ENCODE data around the gene ALKBH3. TPM values are rescaled to one million over a fixed set of nuclear protein-coding genes. Genes with fewer than 3 reads are reported as not detected.

ALKBH3 gene
- total RNA-seq, 1 donor from 2014 or later, result 27.3 TPM

DNA sequence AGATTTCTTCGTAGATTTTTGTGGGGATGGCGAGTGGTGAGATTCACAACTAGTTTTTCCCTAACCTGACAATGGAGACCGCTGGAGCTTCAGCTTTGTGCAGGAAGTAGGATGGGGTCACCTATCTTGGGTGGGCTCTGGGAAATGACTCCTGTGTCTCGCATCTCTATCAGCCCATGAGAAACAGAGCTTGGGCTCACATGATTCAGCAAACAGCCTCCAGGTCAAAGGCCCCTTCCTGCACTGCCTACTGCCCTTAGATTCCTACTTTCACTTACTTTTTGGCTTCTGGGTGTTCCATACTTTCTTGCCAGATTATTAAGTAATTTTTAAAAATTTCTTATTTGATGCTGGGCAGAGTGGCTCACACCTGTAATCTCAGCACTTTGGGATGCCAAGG, 88.1 kb downstream of the ALKBH3 start:
- H3K36me3 Mint-ChIP-seq (ENCODE audit: low read depth, unreplicated experiment), result no peaks in the 10 kb centered on the region
- no peak overlapping the region for H3K4me3 Mint-ChIP-seq (ENCODE audit: unreplicated experiment)
- H3K27ac Mint-ChIP-seq (ENCODE audit: unreplicated experiment), result no peak overlapping the region
- H3K9me3 Mint-ChIP-seq (ENCODE audit: unreplicated experiment), result no peaks in the 10 kb centered on the region
- no peaks in the 10 kb centered on the region for H3K27me3 Mint-ChIP-seq (ENCODE audit: unreplicated experiment)
- DNase-seq (ENCODE audit: low spot score), result no peak
- TF ChIP-seq, protein P1, sequence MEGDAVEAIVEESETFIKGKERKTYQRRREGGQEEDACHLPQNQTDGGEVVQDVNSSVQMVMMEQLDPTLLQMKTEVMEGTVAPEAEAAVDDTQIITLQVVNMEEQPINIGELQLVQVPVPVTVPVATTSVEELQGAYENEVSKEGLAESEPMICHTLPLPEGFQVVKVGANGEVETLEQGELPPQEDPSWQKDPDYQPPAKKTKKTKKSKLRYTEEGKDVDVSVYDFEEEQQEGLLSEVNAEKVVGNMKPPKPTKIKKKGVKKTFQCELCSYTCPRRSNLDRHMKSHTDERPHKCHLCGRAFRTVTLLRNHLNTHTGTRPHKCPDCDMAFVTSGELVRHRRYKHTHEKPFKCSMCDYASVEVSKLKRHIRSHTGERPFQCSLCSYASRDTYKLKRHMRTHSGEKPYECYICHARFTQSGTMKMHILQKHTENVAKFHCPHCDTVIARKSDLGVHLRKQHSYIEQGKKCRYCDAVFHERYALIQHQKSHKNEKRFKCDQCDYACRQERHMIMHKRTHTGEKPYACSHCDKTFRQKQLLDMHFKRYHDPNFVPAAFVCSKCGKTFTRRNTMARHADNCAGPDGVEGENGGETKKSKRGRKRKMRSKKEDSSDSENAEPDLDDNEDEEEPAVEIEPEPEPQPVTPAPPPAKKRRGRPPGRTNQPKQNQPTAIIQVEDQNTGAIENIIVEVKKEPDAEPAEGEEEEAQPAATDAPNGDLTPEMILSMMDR (IDR thresholded peaks at IDR 0.05; ENCODE audit: unreplicated experiment), result no peak
- no peaks in the 10 kb centered on the region for H3K4me1 Mint-ChIP-seq (ENCODE audit: unreplicated experiment)

DNA sequence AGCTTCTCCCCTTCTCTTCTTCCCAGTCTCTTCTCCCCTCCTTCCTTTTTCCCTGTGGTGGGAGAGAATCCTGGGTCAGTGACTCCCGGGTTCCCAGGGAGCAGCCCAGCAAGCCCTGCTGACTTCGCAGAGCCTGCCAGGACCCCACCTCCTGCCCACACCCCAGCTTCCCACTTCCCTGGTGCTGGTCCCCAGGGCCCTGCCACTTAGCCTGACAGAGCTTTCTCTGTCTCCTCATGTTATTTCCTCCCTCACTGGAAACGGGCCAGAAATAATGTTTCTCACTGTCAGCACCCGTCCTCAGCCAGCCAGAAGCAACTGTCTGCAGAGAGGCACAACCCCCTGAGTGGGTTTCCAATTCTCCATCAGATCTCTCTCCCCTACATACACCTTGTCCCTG, 88.9 kb downstream of the ALKBH3 start:
- Mint-ChIP-seq H3K4me3 (ENCODE audit: unreplicated experiment) (no peak overlapping the region), H3K9me3 (ENCODE audit: unreplicated experiment) (peaks cover under 1% of the 10 kb centered on the region), H3K4me1 (ENCODE audit: unreplicated experiment) (no peaks in the 10 kb centered on the region), H3K27ac (ENCODE audit: unreplicated experiment) (no peak overlapping the region), H3K36me3 (ENCODE audit: low read depth, unreplicated experiment) (no peaks in the 10 kb centered on the region), H3K27me3 (ENCODE audit: unreplicated experiment) (no peaks in the 10 kb centered on the region)
- TF ChIP-seq, protein P1 (IDR thresholded peaks at IDR 0.05; ENCODE audit: unreplicated experiment), result no peak
- no peak for DNase-seq (ENCODE audit: low spot score)

Other genes starting within 250 kb of the ALKBH3 start
- 110 TPM for gene HSD17B12, start 200.1 kb upstream of the ALKBH3 start, total RNA-seq (ENCODE audit: unreplicated experiment)
- 0.15 TPM for gene C11orf96, start 61.8 kb downstream of the ALKBH3 start, total RNA-seq (ENCODE audit: unreplicated experiment)
- gene ACCSL, start 167.2 kb downstream of the ALKBH3 start, total RNA-seq (ENCODE audit: unreplicated experiment), result not detected
- gene ACCS, start 185.4 kb downstream of the ALKBH3 start, total RNA-seq (ENCODE audit: unreplicated experiment), result 38.8 TPM
- gene EXT2, start 214.8 kb downstream of the ALKBH3 start, total RNA-seq (ENCODE audit: unreplicated experiment), result 96.8 TPM